Activated B cell treated with CpG ODN at 0.5 μM for 24 hours (primary cell): Measurements from ENCODE around the gene DYDC1. TPM values are rescaled to one million over a fixed set of nuclear protein-coding genes. Genes with fewer than 3 reads are reported as not detected.

Source experiments
- ATAC-seq: fragments of 200-7000 bp; cut with Tn5 transposase; one replicate; pipeline ENCODE4 v1.10.0; 2021; ENCODE audit warnings: low read depth, mild to moderate bottlenecking, moderate library complexity
- CTCF ChIA-PET: fragments of 350-600 bp; sonication (Branson Sonifier 250); formaldehyde crosslinking; loops from one replicate; lab custom pipeline; 2021; ENCODE audit warnings: antibody characterized with exemption; lab: Charles Lee
- POLR2A ChIA-PET: fragments of 350-600 bp; sonication (Branson Sonifier 250); formaldehyde crosslinking; loops from one replicate; lab custom pipeline; 2021; ENCODE audit warnings: antibody characterized with exemption; lab: Charles Lee
- DNase-seq: peaks from one replicate; pipeline ENCODE4 v3.0.0; 2022
- H3K27ac Mint-ChIP-seq: one replicate; pipeline ENCODE4 v1.8.0; 2020; ENCODE audit warnings: mixed read lengths
- H3K27me3 Mint-ChIP-seq: one replicate; pipeline ENCODE4 v1.8.0; 2021; ENCODE audit warnings: mixed read lengths
- H3K36me3 Mint-ChIP-seq: one replicate; pipeline ENCODE4 v1.8.0; 2021; ENCODE audit warnings: low read depth, mixed read lengths
- H3K4me1 Mint-ChIP-seq: one replicate; pipeline ENCODE4 v1.8.0; 2021; ENCODE audit warnings: mixed read lengths
- H3K4me3 Mint-ChIP-seq: one replicate; pipeline ENCODE4 v1.8.0; 2020; ENCODE audit warnings: mild to moderate bottlenecking, mixed read lengths
- H3K9me3 Mint-ChIP-seq: one replicate; pipeline ENCODE4 v1.8.0; 2020; ENCODE audit warnings: mixed read lengths
- intact Hi-C: fragments of 100-400 bp; cut with micrococcal nuclease; formaldehyde crosslinking; loops from one replicate; pipeline ENCODE4 v1.15.1; 2024
- total RNA-seq: library from RNA; stranded (reverse); gene quantifications from 2 replicates; pipeline ENCODE4 v1.2.3, GENCODE V29; 2022
- TF ChIP-seq, protein P1 (sequence below): fragments of 200-600 bp; IDR thresholded peaks from one replicate; pipeline ENCODE4 v1.8.0; 2022; ENCODE audit warnings: antibody characterized with exemption, mild to moderate bottlenecking

Gene DYDC1
- total RNA-seq, 1 donor from 2014 or later: not detected

DNA sequence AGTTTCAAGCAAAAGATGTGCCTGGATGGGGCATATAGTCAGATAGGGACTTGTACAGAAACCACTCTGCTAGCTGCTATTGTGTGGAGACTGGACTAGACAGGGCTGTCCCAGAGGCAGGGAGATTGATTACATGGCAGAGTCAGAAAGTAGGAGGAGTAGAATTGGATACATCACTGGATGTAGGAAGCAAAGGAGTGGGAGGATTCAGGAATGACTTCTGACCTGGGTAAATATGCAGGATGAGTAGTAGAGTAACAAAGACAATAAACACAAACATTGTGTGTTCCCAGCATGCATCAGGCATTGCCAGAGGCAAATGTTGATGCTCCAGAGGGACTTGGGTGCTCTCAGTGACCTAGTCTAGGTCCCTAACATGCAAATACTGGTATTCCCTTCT lies 36.2 kb downstream of the DYDC1 start:
- H3K4me1 Mint-ChIP-seq: no peaks in the 10 kb centered on the region
- H3K27me3 Mint-ChIP-seq: peaks cover 4% of the 10 kb centered on the region
- POLR2A ChIA-PET: no interaction called here
- no peaks in the 10 kb centered on the region for H3K9me3 Mint-ChIP-seq
- H3K4me3 Mint-ChIP-seq: no peak overlapping the region
- ATAC-seq (no peak), DNase-seq (no peak)
- TF ChIP-seq, protein P1, sequence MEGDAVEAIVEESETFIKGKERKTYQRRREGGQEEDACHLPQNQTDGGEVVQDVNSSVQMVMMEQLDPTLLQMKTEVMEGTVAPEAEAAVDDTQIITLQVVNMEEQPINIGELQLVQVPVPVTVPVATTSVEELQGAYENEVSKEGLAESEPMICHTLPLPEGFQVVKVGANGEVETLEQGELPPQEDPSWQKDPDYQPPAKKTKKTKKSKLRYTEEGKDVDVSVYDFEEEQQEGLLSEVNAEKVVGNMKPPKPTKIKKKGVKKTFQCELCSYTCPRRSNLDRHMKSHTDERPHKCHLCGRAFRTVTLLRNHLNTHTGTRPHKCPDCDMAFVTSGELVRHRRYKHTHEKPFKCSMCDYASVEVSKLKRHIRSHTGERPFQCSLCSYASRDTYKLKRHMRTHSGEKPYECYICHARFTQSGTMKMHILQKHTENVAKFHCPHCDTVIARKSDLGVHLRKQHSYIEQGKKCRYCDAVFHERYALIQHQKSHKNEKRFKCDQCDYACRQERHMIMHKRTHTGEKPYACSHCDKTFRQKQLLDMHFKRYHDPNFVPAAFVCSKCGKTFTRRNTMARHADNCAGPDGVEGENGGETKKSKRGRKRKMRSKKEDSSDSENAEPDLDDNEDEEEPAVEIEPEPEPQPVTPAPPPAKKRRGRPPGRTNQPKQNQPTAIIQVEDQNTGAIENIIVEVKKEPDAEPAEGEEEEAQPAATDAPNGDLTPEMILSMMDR: no peak
- no peaks in the 10 kb centered on the region for H3K36me3 Mint-ChIP-seq
- intact Hi-C loops: no loop called here
- H3K27ac Mint-ChIP-seq: no peak overlapping the region
- CTCF ChIA-PET: no interaction called here

DNA sequence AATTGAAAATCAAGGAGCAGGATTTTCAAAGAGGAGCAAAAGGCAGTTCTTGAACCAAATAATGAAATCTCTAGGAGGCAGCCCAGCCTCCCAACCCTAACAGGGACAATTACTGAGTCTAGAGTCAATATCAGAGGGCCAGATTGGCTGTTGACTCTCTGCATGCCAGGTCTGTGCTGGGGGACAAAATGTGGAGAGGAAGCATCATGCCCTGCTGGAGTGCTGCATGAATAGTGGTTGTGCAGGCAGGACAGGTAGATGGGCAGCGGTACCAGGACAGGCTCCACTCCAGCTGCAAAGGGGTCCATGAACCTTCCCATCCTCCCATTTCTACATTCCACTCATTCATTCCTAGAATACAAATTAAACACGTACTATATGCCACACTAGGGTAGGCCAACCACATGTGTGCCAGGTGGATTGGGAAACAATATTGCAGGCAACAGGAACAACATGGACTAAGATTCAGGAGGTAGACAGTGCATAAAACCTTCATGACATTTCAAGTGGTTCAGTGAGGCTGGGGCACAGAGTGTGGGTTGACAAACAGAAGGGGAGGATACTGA lies 36.7 kb downstream of the DYDC1 start:
- ChIA-PET POLR2A (no interaction called here), CTCF (no interaction called here)
- H3K4me3 Mint-ChIP-seq: no peak overlapping the region
- intact Hi-C loops: no loop called here
- no peaks in the 10 kb centered on the region for H3K36me3 Mint-ChIP-seq
- no peak for ATAC-seq
- H3K27ac Mint-ChIP-seq: no peak overlapping the region
- no peaks in the 10 kb centered on the region for H3K9me3 Mint-ChIP-seq
- H3K4me1 Mint-ChIP-seq: no peaks in the 10 kb centered on the region
- peaks cover 4% of the 10 kb centered on the region for H3K27me3 Mint-ChIP-seq
- DNase-seq: no peak
- TF ChIP-seq, protein P1: no peak

DNA sequence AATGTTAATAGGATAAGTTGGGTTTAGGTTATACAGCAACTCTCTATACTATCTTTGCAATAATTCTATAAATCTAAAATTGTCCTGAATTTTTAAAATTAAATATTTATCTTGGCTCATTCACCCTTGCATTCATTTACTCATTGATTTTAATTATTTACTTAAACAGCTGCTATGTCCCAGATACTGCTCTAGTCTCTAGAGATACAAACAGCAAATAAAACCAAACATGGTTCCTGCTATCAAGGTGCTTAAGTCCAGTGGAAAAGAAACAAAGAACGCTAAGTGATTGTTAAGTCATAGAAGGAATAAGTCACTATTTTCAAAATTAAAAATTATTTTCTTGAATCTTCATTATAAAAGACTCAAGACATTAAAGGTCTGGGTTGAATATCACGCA lies 37.2 kb downstream of the DYDC1 start:
- no peak overlapping the region for H3K4me3 Mint-ChIP-seq
- H3K27me3 Mint-ChIP-seq: peaks cover 4% of the 10 kb centered on the region
- ChIA-PET CTCF (no interaction called here), POLR2A (no interaction called here)
- H3K36me3 Mint-ChIP-seq: no peaks in the 10 kb centered on the region
- no peaks in the 10 kb centered on the region for H3K9me3 Mint-ChIP-seq
- TF ChIP-seq, protein P1: no peak
- intact Hi-C loops: no loop called here
- DNase-seq (no peak), ATAC-seq (no peak)
- H3K27ac Mint-ChIP-seq: no peak overlapping the region
- no peaks in the 10 kb centered on the region for H3K4me1 Mint-ChIP-seq

DNA sequence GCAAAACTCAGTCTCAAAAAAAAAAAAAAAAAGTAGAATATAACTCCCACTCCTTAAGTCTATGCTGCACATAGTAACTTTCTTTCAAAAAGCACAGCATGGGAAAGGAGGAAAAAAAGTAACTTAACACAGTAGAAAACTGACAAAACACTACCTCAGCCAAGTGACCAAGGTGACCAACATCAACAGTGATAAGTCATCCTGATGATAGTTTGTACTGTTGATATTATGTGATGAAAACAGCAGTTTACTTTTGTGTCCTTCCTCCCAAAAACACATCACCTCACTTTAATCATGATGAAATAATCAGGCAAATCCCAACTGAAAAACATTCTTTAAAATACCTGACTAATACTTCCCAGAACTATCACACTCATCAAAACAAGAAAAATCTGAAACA lies 37.8 kb downstream of the DYDC1 start:
- POLR2A ChIA-PET: no interaction called here
- TF ChIP-seq, protein P1: no peak
- peaks cover 4% of the 10 kb centered on the region for H3K27me3 Mint-ChIP-seq

DNA sequence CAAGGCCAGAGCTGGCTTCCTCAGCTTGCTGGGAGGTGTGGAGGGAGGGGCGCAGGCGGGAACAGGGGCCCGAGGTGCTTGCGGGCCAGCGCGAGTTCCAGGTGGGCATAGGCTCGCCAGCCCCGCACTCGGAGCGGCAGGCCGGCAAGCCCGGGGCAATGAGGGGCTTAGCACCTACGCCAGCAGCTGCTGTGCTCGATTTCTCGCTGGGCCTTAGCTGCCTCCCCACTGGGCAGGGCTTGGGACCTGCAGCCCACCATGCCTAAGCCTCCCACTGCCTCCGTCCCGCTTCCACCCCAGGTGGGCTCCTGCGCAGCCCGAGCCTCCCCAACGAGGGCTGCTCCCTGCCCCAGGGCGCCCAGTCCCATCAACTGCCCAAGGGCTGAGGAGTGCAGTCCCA lies 41.2 kb downstream of the DYDC1 start:
- intact Hi-C loops: no loop called here
- H3K4me3 Mint-ChIP-seq: no peak overlapping the region
- H3K36me3 Mint-ChIP-seq: no peaks in the 10 kb centered on the region
- POLR2A ChIA-PET: no interaction called here
- no peaks in the 10 kb centered on the region for H3K9me3 Mint-ChIP-seq
- CTCF ChIA-PET: no interaction called here
- peaks cover 2% of the 10 kb centered on the region for H3K4me1 Mint-ChIP-seq
- TF ChIP-seq, protein P1: no peak
- no peak for DNase-seq
- no peak for ATAC-seq
- H3K27me3 Mint-ChIP-seq: peaks cover 4% of the 10 kb centered on the region
- no peak overlapping the region for H3K27ac Mint-ChIP-seq

More for the DNA sequence above, 37.8 kb downstream of the DYDC1 start:
- intact Hi-C loops: no loop called here
- H3K9me3 Mint-ChIP-seq: no peaks in the 10 kb centered on the region
- DNase-seq (no peak), ATAC-seq (no peak)
- H3K36me3 Mint-ChIP-seq: no peaks in the 10 kb centered on the region
- CTCF ChIA-PET: no interaction called here
- no peak overlapping the region for H3K4me3 Mint-ChIP-seq
- H3K27ac Mint-ChIP-seq: no peak overlapping the region
- no peaks in the 10 kb centered on the region for H3K4me1 Mint-ChIP-seq
